GM23248 (cell line): ENCODE data around the gene BARX2.

Source experiments
- EZH2 ChIP-seq: fragments of 200-600 bp; sonication (generic); IDR thresholded peaks from 2 replicates; pipeline ENCODE4 v1.6.1; 2018; ENCODE audit warnings: antibody characterized with exemption, mild to moderate bottlenecking; ENCODE audit not compliant: insufficient read depth, poor library complexity, severe bottlenecking
- EZH2phosphoT487 ChIP-seq: fragments of 200-600 bp; sonication (generic); IDR thresholded peaks from 2 replicates; pipeline ENCODE4 v1.6.1; 2018; ENCODE audit warnings: antibody characterized with exemption, moderate library complexity, mild to moderate bottlenecking, low read depth; ENCODE audit not compliant: insufficient read depth

GRCh38 chr11:129412494-129412893 lies 36.8 kb downstream of the BARX2 start:
- TF ChIP-seq EZH2 (no peak), EZH2phosphoT487 (no peak)
